GM23338 (cell line): ENCODE data around the gene INPP5D. TPM values are rescaled to one million over a fixed set of nuclear protein-coding genes. Genes with fewer than 3 reads are reported as not detected.
A peak's percentile ranks its signal among the peaks of the same experiment; 100 is the strongest.

Experiments
- ATAC-seq: fragments of 200-7000 bp; cut with Tn5 transposase; 3 replicates; pipeline ENCODE4 v1.9.1; 2020
- DNase-seq: peaks from one replicate; pipeline ENCODE4 v3.0.0-alpha.2; 2015; ENCODE audit warnings: low spot score
- H2AFZ ChIP-seq: fragments of 200-600 bp; sonication (generic); 2 replicates; pipeline ENCODE4 v1.8.0; 2016; ENCODE audit warnings: antibody characterized with exemption, mild to moderate bottlenecking, moderate library complexity
- H3F3A ChIP-seq: fragments of 200-600 bp; sonication (generic); replicated peaks from 2 replicates; pipeline ENCODE4 v1.8.0; 2017; ENCODE audit warnings: antibody characterized with exemption, mixed run types, low read depth
- H3K27ac ChIP-seq: fragments of 200-600 bp; sonication (generic); 2 replicates; pipeline ENCODE4 v1.6.1; 2016; ENCODE audit warnings: low read depth
- H3K27me3 ChIP-seq: fragments of 200-600 bp; sonication (generic); 2 replicates; pipeline ENCODE4 v1.8.0; 2016; ENCODE audit warnings: mild to moderate bottlenecking, mixed run types, moderate library complexity; ENCODE audit not compliant: insufficient read depth
- H3K36me3 ChIP-seq: fragments of 200-600 bp; sonication (generic); 2 replicates; pipeline ENCODE4 v1.8.0; 2016; ENCODE audit warnings: mild to moderate bottlenecking; ENCODE audit not compliant: insufficient read depth
- H3K4me1 ChIP-seq: fragments of 200-600 bp; sonication (generic); 2 replicates; pipeline ENCODE4 v1.8.0; 2016; ENCODE audit warnings: mild to moderate bottlenecking, moderate library complexity; ENCODE audit not compliant: insufficient read depth
- H3K4me2 ChIP-seq: fragments of 200-600 bp; sonication (generic); 2 replicates; pipeline ENCODE4 v1.7.1; 2017; ENCODE audit warnings: mixed run types
- H3K4me3 ChIP-seq: fragments of 200-600 bp; sonication (generic); 2 replicates; pipeline ENCODE4 v1.6.1; 2016; ENCODE audit warnings: mixed run types
- H3K79me2 ChIP-seq: fragments of 200-600 bp; sonication (generic); replicated peaks from 2 replicates; pipeline ENCODE4 v1.8.0; 2017; ENCODE audit warnings: mild to moderate bottlenecking; ENCODE audit not compliant: insufficient read depth
- H3K9me2 ChIP-seq: fragments of 200-600 bp; sonication (generic); 2 replicates; pipeline ENCODE4 v1.8.0; 2017; ENCODE audit not compliant: insufficient read depth
- H4K20me1 ChIP-seq: fragments of 200-600 bp; sonication (generic); replicated peaks from 2 replicates; pipeline ENCODE4 v1.8.0; 2017; ENCODE audit warnings: mild to moderate bottlenecking; ENCODE audit not compliant: insufficient read depth
- H3K27ac Mint-ChIP-seq: 2 replicates; pipeline ENCODE4 v1.8.0; 2020; ENCODE audit warnings: inconsistent platforms, mild to moderate bottlenecking, moderate library complexity, mixed read lengths
- H3K27me3 Mint-ChIP-seq: 3 replicates; pipeline ENCODE4 v1.8.0; 2022; ENCODE audit warnings: low read depth, mild to moderate bottlenecking, moderate library complexity, mixed read lengths, inconsistent platforms; ENCODE audit not compliant: insufficient read depth, poor library complexity
- H3K36me3 Mint-ChIP-seq: 3 replicates; pipeline ENCODE4 v1.8.0; 2021; ENCODE audit warnings: low read depth, mild to moderate bottlenecking, inconsistent platforms, moderate library complexity, mixed read lengths
- H3K4me1 Mint-ChIP-seq: 3 replicates; pipeline ENCODE4 v1.8.0; 2020; ENCODE audit warnings: mild to moderate bottlenecking, inconsistent platforms, mixed read lengths
- H3K4me3 Mint-ChIP-seq: 3 replicates; pipeline ENCODE4 v1.8.0; 2021; ENCODE audit warnings: moderate library complexity, mild to moderate bottlenecking, inconsistent platforms, mixed read lengths
- H3K9me3 Mint-ChIP-seq: 3 replicates; pipeline ENCODE4 v1.8.0; 2020; ENCODE audit warnings: moderate library complexity, mild to moderate bottlenecking, inconsistent platforms, mixed read lengths
- CTCF ChIP-seq, 2 experiments: fragments of 200-600 bp in 1 of 2; sonication (generic) in 1 of 2; conservative IDR thresholded peaks; 2 replicates each; pipeline versions ENCODE4 v1.5.1 to v1.6.1; 2016 to 2017; ENCODE audit warnings: antibody characterized with exemption in 2 of 2, low read depth in 2 of 2, mild to moderate bottlenecking in 2 of 2, moderate library complexity in 1 of 2
- EZH2 ChIP-seq: fragments of 200-600 bp; sonication (generic); IDR thresholded peaks from one replicate; pipeline ENCODE4 v1.8.0; 2017; ENCODE audit warnings: antibody characterized with exemption, mild to moderate bottlenecking, low read depth; ENCODE audit not compliant: unreplicated experiment
- EZH2phosphoT487 ChIP-seq: fragments of 200-600 bp; sonication (generic); IDR thresholded peaks from one replicate; pipeline ENCODE4 v1.8.1; 2018; ENCODE audit warnings: antibody characterized with exemption; ENCODE audit not compliant: unreplicated experiment
- JUNB ChIP-seq: IDR thresholded peaks from one replicate; pipeline ENCODE4 v1.6.1; 2016; ENCODE audit warnings: antibody characterized with exemption; ENCODE audit not compliant: unreplicated experiment
- REST ChIP-seq: IDR thresholded peaks from one replicate; pipeline ENCODE4 v1.6.1; 2018; ENCODE audit warnings: antibody characterized with exemption; ENCODE audit not compliant: unreplicated experiment
- STAT1 ChIP-seq: IDR thresholded peaks from one replicate; pipeline ENCODE4 v1.6.1; 2016; ENCODE audit warnings: antibody characterized with exemption; ENCODE audit not compliant: unreplicated experiment
- ZNF114 ChIP-seq: fragments of 250-450 bp; sonication (Bioruptor Pico); IDR thresholded peaks from 2 replicates; pipeline ENCODE4 v1.5.0; 2020; ENCODE audit warnings: mild to moderate bottlenecking, moderate library complexity
- ZNF462 ChIP-seq: fragments of 250-450 bp; sonication (Bioruptor Pico); IDR thresholded peaks from 2 replicates; pipeline ENCODE4 v1.5.0; 2020; ENCODE audit warnings: mild to moderate bottlenecking, moderate library complexity
- polyA plus RNA-seq: library from polyadenylated mRNA; unstranded; fragments of >200 nt; fragmentation: Nextera tagmentation; extraction: Ambion mirVana; gene quantifications from 2 replicates; pipeline ENCODE4 v1.2.1, GENCODE V29; 2016
- total RNA-seq: library from RNA; depleted of rRNA; stranded (reverse); fragments of >200 nt; shearing (Covaris generic); gene quantifications from 2 replicates; pipeline ENCODE4 v1.2.3, GENCODE V29; 2014

The INPP5D gene
- total and polyA plus RNA-seq, 2 experiments from 2014 or later, result 6.6 to 8.3 TPM

GRCh38 chr2:233116946-233117345 lies 56.8 kb downstream of the INPP5D start:
- ATAC-seq (no peak), DNase-seq (no peak)
- Mint-ChIP-seq H3K9me3 (no peaks in the 10 kb centered on the region), H3K36me3 (no peaks in the 10 kb centered on the region), H3K27ac (no peak overlapping the region), H3K27me3 (peaks cover 5% of the 10 kb centered on the region), H3K4me3 (no peak overlapping the region), H3K4me1 (peaks cover 22% of the 10 kb centered on the region)
- Histone ChIP-seq H3K4me3 (no peak overlapping the region), H4K20me1 (no peaks in the 10 kb centered on the region), H3K9me2 (no peaks in the 10 kb centered on the region), H3F3A (no peaks in the 10 kb centered on the region), H2AFZ (peak overlapping the region; percentile 90), H3K36me3 (no peaks in the 10 kb centered on the region), H3K27me3 (no peaks in the 10 kb centered on the region), H3K79me2 (no peaks in the 10 kb centered on the region), H3K27ac (no peak overlapping the region), H3K4me2 (no peak overlapping the region), H3K4me1 (no peaks in the 10 kb centered on the region)
- TF ChIP-seq CTCF (conservative IDR thresholded peaks at IDR 0.05; ENCODE audit: low read depth in 2 of 2), result no peak
- no peak for TF ChIP-seq STAT1
- no peak for TF ChIP-seq ZNF114 (CRISPR knock-in tag)
- no peak for TF ChIP-seq JUNB

- H3K9me3 Mint-ChIP-seq, result no peaks in the 10 kb centered on the region
- Histone ChIP-seq H3K4me1 (no peaks in the 10 kb centered on the region), H3K9me2 (no peaks in the 10 kb centered on the region), H3K27me3 (no peaks in the 10 kb centered on the region), H3F3A (no peaks in the 10 kb centered on the region), H3K27ac (no peak overlapping the region), H3K4me2 (no peak overlapping the region), H4K20me1 (no peaks in the 10 kb centered on the region), H3K4me3 (no peak overlapping the region), H3K79me2 (no peaks in the 10 kb centered on the region), H2AFZ (peak overlapping the region; percentile 90), H3K36me3 (no peaks in the 10 kb centered on the region)
- ATAC-seq (peak; percentile 24; the same call in 2 of the 3 replicates), DNase-seq (peak; percentile 45)
- peaks cover 5% of the 10 kb centered on the region for H3K27me3 Mint-ChIP-seq
- no peak overlapping the region for H3K4me3 Mint-ChIP-seq
- no peak overlapping the region for H3K27ac Mint-ChIP-seq
- H3K4me1 Mint-ChIP-seq, result peaks cover 22% of the 10 kb centered on the region
- H3K36me3 Mint-ChIP-seq, result no peaks in the 10 kb centered on the region
- TF ChIP-seq EZH2, result no peak
- TF ChIP-seq EZH2phosphoT487, result no peak
- TF ChIP-seq ZNF462 (CRISPR knock-in tag), result no peak
- no peak for TF ChIP-seq REST
- no peak for TF ChIP-seq CTCF (conservative IDR thresholded peaks at IDR 0.05; ENCODE audit: low read depth in 2 of 2)
- TF ChIP-seq ZNF114 (CRISPR knock-in tag), result no peak
These were observed 57.2 kb downstream of the INPP5D start for GRCh38 chr2:233117351-233117750.
